DOHH2 (cell line): ENCODE measurements around the gene YIPF2.

Source experiments
- H3F3A ChIP-seq: fragments of 200-600 bp; sonication (generic), shearing (Covaris generic); 2 replicates; pipeline ENCODE4 v1.6.0; 2016; ENCODE audit warnings: antibody characterized with exemption, mild to moderate bottlenecking; ENCODE audit not compliant: control insufficient read depth, insufficient read depth
- H3K27ac ChIP-seq: fragments of 200-600 bp; sonication (generic); 2 replicates; pipeline ENCODE4 v1.5.1; 2014; ENCODE audit warnings: low read depth, mild to moderate bottlenecking, low read length, moderate library complexity
- H3K27me3 ChIP-seq: fragments of 200-600 bp; sonication (generic); 2 replicates; pipeline ENCODE4 v1.6.1; 2014; ENCODE audit warnings: mild to moderate bottlenecking, low read length, mixed read lengths; ENCODE audit not compliant: control insufficient read depth
- H3K36me3 ChIP-seq: fragments of 200-600 bp; sonication (generic); 2 replicates; pipeline ENCODE4 v1.6.1; 2014; ENCODE audit warnings: mild to moderate bottlenecking, low read length, moderate library complexity, mixed read lengths; ENCODE audit not compliant: control insufficient read depth
- H3K4me1 ChIP-seq: fragments of 200-600 bp; sonication (generic); 2 replicates; pipeline ENCODE4 v1.6.1; 2014; ENCODE audit warnings: mild to moderate bottlenecking, low read length, mixed read lengths; ENCODE audit not compliant: control insufficient read depth
- H3K4me2 ChIP-seq: fragments of 200-600 bp; sonication (generic); 2 replicates; pipeline ENCODE4 v1.6.0; 2014; ENCODE audit warnings: mild to moderate bottlenecking, low read length, moderate library complexity
- H3K4me3 ChIP-seq: fragments of 200-600 bp; sonication (generic); 2 replicates; pipeline ENCODE4 v1.5.1; 2014; ENCODE audit warnings: mild to moderate bottlenecking, low read length, mixed read lengths
- H3K79me2 ChIP-seq: fragments of 200-600 bp; sonication (generic); 2 replicates; pipeline ENCODE4 v1.6.1; 2014; ENCODE audit warnings: mild to moderate bottlenecking, low read length, mixed read lengths; ENCODE audit not compliant: control insufficient read depth
- H3K9me2 ChIP-seq: fragments of 200-600 bp; sonication (generic); replicated peaks from 2 replicates; pipeline ENCODE4 v1.6.1; 2014; ENCODE audit warnings: mild to moderate bottlenecking, low read length, mixed read lengths; ENCODE audit not compliant: control insufficient read depth
- H3K9me3 ChIP-seq: fragments of 200-600 bp; sonication (generic); 2 replicates; pipeline ENCODE4 v1.6.1; 2014; ENCODE audit warnings: antibody characterized with exemption, low read length, mixed read lengths; ENCODE audit not compliant: control insufficient read depth, insufficient read depth
- H4K20me1 ChIP-seq: fragments of 200-600 bp; sonication (generic); 2 replicates; pipeline ENCODE4 v1.6.0; 2014; ENCODE audit warnings: low read depth, mild to moderate bottlenecking, antibody characterized with exemption, low read length, moderate library complexity; ENCODE audit not compliant: control insufficient read depth, insufficient read depth
- CTCF ChIP-seq: fragments of 200-600 bp; sonication (generic); IDR thresholded peaks from one replicate; pipeline ENCODE4 v1.5.1; 2014; ENCODE audit warnings: antibody characterized with exemption, mild to moderate bottlenecking, low read depth, low read length; ENCODE audit not compliant: poor library complexity, severe bottlenecking
- EZH2phosphoT487 ChIP-seq: fragments of 200-600 bp; sonication (generic); IDR thresholded peaks from 2 replicates; pipeline ENCODE4 v1.6.1; 2017; ENCODE audit warnings: borderline replicate concordance, mild to moderate bottlenecking, antibody characterized with exemption, low read length, moderate library complexity, mixed read lengths

YIPF2 gene

GRCh38 chr19:10920288-10920655 lies 8.2 kb downstream of the YIPF2 start:
- Histone ChIP-seq H4K20me1 (no peaks in the 10 kb centered on the region), H3K4me3 (no peak overlapping the region), H3K4me1 (no peaks in the 10 kb centered on the region), H3K27ac (no peak overlapping the region), H3K36me3 (peaks cover 56% of the 10 kb centered on the region), H3K4me2 (no peak overlapping the region), H3F3A (no peaks in the 10 kb centered on the region; the same call in 1 of the 2 replicates), H3K79me2 (no peaks in the 10 kb centered on the region), H3K27me3 (no peaks in the 10 kb centered on the region), H3K9me2 (no peaks in the 10 kb centered on the region), H3K9me3 (no peaks in the 10 kb centered on the region)
- no peak for TF ChIP-seq CTCF
- no peak for TF ChIP-seq EZH2phosphoT487

- Histone ChIP-seq H3K4me3 (no peak overlapping the region), H3K9me3 (no peaks in the 10 kb centered on the region), H3K79me2 (no peaks in the 10 kb centered on the region), H3K4me2 (no peak overlapping the region), H3K9me2 (no peaks in the 10 kb centered on the region), H3K27ac (no peak overlapping the region), H3F3A (no peaks in the 10 kb centered on the region; the same call in 1 of the 2 replicates), H4K20me1 (no peaks in the 10 kb centered on the region), H3K27me3 (no peaks in the 10 kb centered on the region), H3K36me3 (peaks cover 58% of the 10 kb centered on the region), H3K4me1 (no peaks in the 10 kb centered on the region)
- TF ChIP-seq EZH2phosphoT487 (no peak), CTCF (no peak)
Measured at GRCh38 chr19:10919352-10920287, 8.8 kb downstream of the YIPF2 start.

GRCh38 chr19:10918359-10918758 lies 10.1 kb downstream of the YIPF2 start:
- Histone ChIP-seq H3K27ac (no peak overlapping the region), H3K79me2 (no peaks in the 10 kb centered on the region), H3K9me2 (no peaks in the 10 kb centered on the region), H4K20me1 (no peaks in the 10 kb centered on the region), H3K9me3 (no peaks in the 10 kb centered on the region), H3F3A (no peaks in the 10 kb centered on the region; the same call in 1 of the 2 replicates), H3K27me3 (no peaks in the 10 kb centered on the region), H3K4me2 (no peak overlapping the region), H3K4me1 (no peaks in the 10 kb centered on the region), H3K36me3 (peaks cover 56% of the 10 kb centered on the region), H3K4me3 (no peak overlapping the region)
- TF ChIP-seq EZH2phosphoT487 (no peak), CTCF (no peak)
